Measurements from ENCODE around the gene HNRNPC.
"Not testable (repeated sequence)": the region's sequence is repeated elsewhere in the genome, so short reads cannot be mapped to it uniquely, and the experiment has no call there.

The HNRNPC gene

GRCh38 chr14:21248338-21248737, 20.9 kb downstream of the HNRNPC start:
- DNase-seq (ENCODE audit: low spot score) = no peak
- FAIRE-seq = no peak

GRCh38 chr14:21245813-21246212, 23.4 kb downstream of the HNRNPC start:
- FAIRE-seq (no peak), DNase-seq (ENCODE audit: low spot score) (no peak)

GRCh38 chr14:21244544-21244943, 24.7 kb downstream of the HNRNPC start:
- no peak for FAIRE-seq

GRCh38 chr14:21241218-21241819, 27.9 kb downstream of the HNRNPC start:
- no peak for DNase-seq (ENCODE audit: low spot score)
- FAIRE-seq = no peak

More at GRCh38 chr14:21244544-21244943, 24.7 kb downstream of the HNRNPC start:
- DNase-seq (ENCODE audit: low spot score) = no peak

- DNase-seq (ENCODE audit: low spot score) (no peak), FAIRE-seq (no peak)
These were observed 28.8 kb downstream of the HNRNPC start for GRCh38 chr14:21240417-21240816.

- DNase-seq (ENCODE audit: low spot score) = no peak
- FAIRE-seq = no peak
These were observed 30.3 kb downstream of the HNRNPC start for GRCh38 chr14:21238823-21239518.

GRCh38 chr14:21236948-21237797, 32.1 kb downstream of the HNRNPC start:
- no peak for DNase-seq (ENCODE audit: low spot score)
- FAIRE-seq = no peak

- FAIRE-seq (no peak), DNase-seq (ENCODE audit: low spot score) (no peak)
These were observed 35.1 kb downstream of the HNRNPC start for GRCh38 chr14:21234112-21234511.

- no peak for DNase-seq (ENCODE audit: low spot score)
- no peak for FAIRE-seq
These were observed 35.7 kb downstream of the HNRNPC start for GRCh38 chr14:21233457-21234076.

- DNase-seq (ENCODE audit: low spot score) (no peak), FAIRE-seq (no peak)
These were observed 38.1 kb downstream of the HNRNPC start for GRCh38 chr14:21231020-21231652.

- FAIRE-seq = no peak
These were observed 39.4 kb downstream of the HNRNPC start for GRCh38 chr14:21229821-21230220.

GRCh38 chr14:21227981-21228380, 41.3 kb downstream of the HNRNPC start:
- peak; percentile 52 for DNase-seq (ENCODE audit: low spot score)
- peak; percentile 80 for FAIRE-seq

More at GRCh38 chr14:21229821-21230220, 39.4 kb downstream of the HNRNPC start:
- DNase-seq (ENCODE audit: low spot score) = no peak

- DNase-seq (ENCODE audit: low spot score) (no peak), FAIRE-seq (no peak)
These were observed 42.1 kb downstream of the HNRNPC start for GRCh38 chr14:21227150-21227549.

- no peak for DNase-seq (ENCODE audit: low spot score)
- FAIRE-seq = no peak
These were observed 42.8 kb downstream of the HNRNPC start for GRCh38 chr14:21226467-21226866.

GRCh38 chr14:21225164-21225563, 44.1 kb downstream of the HNRNPC start:
- not testable (repeated sequence) for FAIRE-seq; DNase-seq (ENCODE audit: low spot score)

GRCh38 chr14:21220874-21221477, 48.3 kb downstream of the HNRNPC start:
- no peak for DNase-seq (ENCODE audit: low spot score)
- FAIRE-seq = no peak

GRCh38 chr14:21219561-21220111, 49.6 kb downstream of the HNRNPC start:
- DNase-seq (ENCODE audit: low spot score) (no peak), FAIRE-seq (no peak)

- DNase-seq (ENCODE audit: low spot score) (no peak), FAIRE-seq (no peak)
These were observed 50.1 kb downstream of the HNRNPC start for GRCh38 chr14:21219120-21219519.

- DNase-seq (ENCODE audit: low spot score) (no peak), FAIRE-seq (no peak)
These were observed 53.4 kb downstream of the HNRNPC start for GRCh38 chr14:21215879-21216251.

GRCh38 chr14:21215130-21215878, 53.9 kb downstream of the HNRNPC start:
- FAIRE-seq (no peak), DNase-seq (ENCODE audit: low spot score) (no peak)
